NT2/D1 (cell line): Measurements from ENCODE around the gene C5orf22.

Source experiments
- SUZ12 ChIP-seq: IDR thresholded peaks from 2 replicates; pipeline ENCODE4 v1.6.1; 2011; ENCODE audit not compliant: insufficient read length, insufficient read depth; ENCODE audit errors: extremely low read depth
- YY1 ChIP-seq: IDR thresholded peaks from 2 replicates; pipeline ENCODE4 v1.6.1; 2011; ENCODE audit not compliant: insufficient read length, insufficient read depth
- ZNF274 ChIP-seq: IDR thresholded peaks from 2 replicates; pipeline ENCODE4 v1.6.1; 2011; ENCODE audit warnings: mild to moderate bottlenecking, low read depth, low read length

GRCh38 chr5:31504529-31504928 is 27.6 kb upstream of the C5orf22 start:
- TF ChIP-seq ZNF274 (no peak), SUZ12 (no peak), YY1 (no peak)
